Astrocyte (in vitro differentiated cells and primary cell): ENCODE results near the gene ACOT7. TPM values are rescaled to one million over a fixed set of nuclear protein-coding genes. Genes with fewer than 3 reads are reported as not detected.

Experiments
- DNase-seq: peaks from one replicate; pipeline ENCODE4 v3.0.0-alpha.2; 2010; ENCODE audit warnings: low read depth
- FAIRE-seq: peaks from 2 replicates; lab custom pipeline; 2011; peaks lifted over from hg19 to GRCh38; lab: Jason Lieb, UNC
- H2AFZ ChIP-seq: 2 replicates; pipeline ENCODE4 v1.6.0; 2012; ENCODE audit warnings: low read depth, low read length, inconsistent platforms
- H3K27ac ChIP-seq: 2 replicates; pipeline ENCODE4 v1.5.1; 2011; ENCODE audit warnings: low read depth, low read length, inconsistent platforms
- H3K27me3 ChIP-seq: 2 replicates; pipeline ENCODE4 v1.6.0; 2011; ENCODE audit warnings: low read length, inconsistent platforms; ENCODE audit not compliant: insufficient read depth
- H3K36me3 ChIP-seq: 2 replicates; pipeline ENCODE4 v1.5.1; 2011; ENCODE audit warnings: low read length, inconsistent platforms; ENCODE audit not compliant: insufficient read depth
- H3K4me1 ChIP-seq: 2 replicates; pipeline ENCODE4 v1.5.1; 2011; ENCODE audit warnings: low read length, inconsistent platforms; ENCODE audit not compliant: insufficient read depth
- H3K4me2 ChIP-seq: 2 replicates; pipeline ENCODE4 v1.6.0; 2012; ENCODE audit warnings: low read length, inconsistent platforms
- H3K4me3 ChIP-seq: 2 replicates; pipeline ENCODE4 v1.5.1; 2011; ENCODE audit warnings: low read depth, mild to moderate bottlenecking, low read length, inconsistent platforms; ENCODE audit not compliant: insufficient read depth
- H3K79me2 ChIP-seq: 2 replicates; pipeline ENCODE4 v1.6.0; 2012; ENCODE audit warnings: mild to moderate bottlenecking, low read length, inconsistent platforms; ENCODE audit not compliant: insufficient read depth
- H3K9ac ChIP-seq: 2 replicates; pipeline ENCODE4 v1.6.0; 2012; ENCODE audit warnings: mild to moderate bottlenecking, low read length, inconsistent platforms
- H3K9me3 ChIP-seq: 2 replicates; pipeline ENCODE4 v1.5.1; 2012; ENCODE audit warnings: low read depth, mild to moderate bottlenecking, low read length, inconsistent platforms; ENCODE audit not compliant: insufficient read depth
- H4K20me1 ChIP-seq: 2 replicates; pipeline ENCODE4 v1.6.0; 2012; ENCODE audit warnings: low read length, inconsistent platforms; ENCODE audit not compliant: insufficient read depth
- H3K27ac Mint-ChIP-seq: one replicate; pipeline ENCODE4 v1.8.0; 2021; ENCODE audit warnings: mild to moderate bottlenecking, mixed read lengths; ENCODE audit not compliant: unreplicated experiment
- H3K27me3 Mint-ChIP-seq: one replicate; pipeline ENCODE4 v1.8.0; 2021; ENCODE audit warnings: low read depth, mixed read lengths; ENCODE audit not compliant: unreplicated experiment
- H3K36me3 Mint-ChIP-seq: one replicate; pipeline ENCODE4 v1.8.0; 2021; ENCODE audit warnings: low read depth, mixed read lengths; ENCODE audit not compliant: unreplicated experiment
- H3K4me1 Mint-ChIP-seq: one replicate; pipeline ENCODE4 v1.8.0; 2021; ENCODE audit warnings: low read depth, mixed read lengths; ENCODE audit not compliant: unreplicated experiment
- H3K4me3 Mint-ChIP-seq: one replicate; pipeline ENCODE4 v1.8.0; 2021; ENCODE audit warnings: mild to moderate bottlenecking, moderate library complexity, mixed read lengths; ENCODE audit not compliant: unreplicated experiment
- H3K9me3 Mint-ChIP-seq: one replicate; pipeline ENCODE4 v1.8.0; 2021; ENCODE audit warnings: mild to moderate bottlenecking, mixed read lengths; ENCODE audit not compliant: unreplicated experiment
- EZH2 ChIP-seq: IDR thresholded peaks from 2 replicates; pipeline ENCODE4 v1.6.1; 2012; ENCODE audit warnings: mild to moderate bottlenecking, low read length, inconsistent platforms; ENCODE audit not compliant: insufficient read depth
- total RNA-seq: library from RNA; stranded (reverse); gene quantifications from 2 replicates; pipeline ENCODE4 v1.2.1, GENCODE V29; 2021
- TF ChIP-seq, protein P1 (sequence below): IDR thresholded peaks from 2 replicates; pipeline ENCODE4 v1.5.1; 2011; ENCODE audit warnings: low read depth, mild to moderate bottlenecking, inconsistent platforms, low read length, moderate library complexity; ENCODE audit not compliant: insufficient read depth

The ACOT7 gene
- total RNA-seq, 1 donor from 2014 or later = 91.1 TPM

GRCh38 chr1:6260961-6261614 is 132.5 kb downstream of the ACOT7 start, which contains the start of gene GPR153:
Gene GPR153 (minus strand): TSS chr1:6261098. CDS start chr1:6254905, 6,193 bp downstream.
- Histone ChIP-seq H4K20me1 (peaks cover 20% of the 10 kb centered on the region), H3K4me1 (peaks cover 7% of the 10 kb centered on the region), H3K27ac (no peak within 1 kb of the TSS), H3K79me2 (no peaks in the 10 kb centered on the region), H3K4me2 (peak within 1 kb of the TSS; percentile 89), H3K36me3 (no peaks in the 10 kb centered on the region), H2AFZ (peak within 1 kb of the TSS; percentile 69), H3K9ac (peak within 1 kb of the TSS; percentile 48), H3K9me3 (no peaks in the 10 kb centered on the region), H3K27me3 (no peaks in the 10 kb centered on the region), H3K4me3 (peak within 1 kb of the TSS; percentile 56)
- Mint-ChIP-seq H3K9me3 (no peaks in the 10 kb centered on the region), H3K27ac (no peak within 1 kb of the TSS), H3K36me3 (no peaks in the 10 kb centered on the region), H3K4me3 (peak within 1 kb of the TSS; percentile 78), H3K4me1 (no peaks in the 10 kb centered on the region), H3K27me3 (peaks cover 27% of the 10 kb centered on the region)
- DNase-seq = no peak
- no peak for FAIRE-seq
- TF ChIP-seq EZH2 = no peak
- TF ChIP-seq, protein P1, sequence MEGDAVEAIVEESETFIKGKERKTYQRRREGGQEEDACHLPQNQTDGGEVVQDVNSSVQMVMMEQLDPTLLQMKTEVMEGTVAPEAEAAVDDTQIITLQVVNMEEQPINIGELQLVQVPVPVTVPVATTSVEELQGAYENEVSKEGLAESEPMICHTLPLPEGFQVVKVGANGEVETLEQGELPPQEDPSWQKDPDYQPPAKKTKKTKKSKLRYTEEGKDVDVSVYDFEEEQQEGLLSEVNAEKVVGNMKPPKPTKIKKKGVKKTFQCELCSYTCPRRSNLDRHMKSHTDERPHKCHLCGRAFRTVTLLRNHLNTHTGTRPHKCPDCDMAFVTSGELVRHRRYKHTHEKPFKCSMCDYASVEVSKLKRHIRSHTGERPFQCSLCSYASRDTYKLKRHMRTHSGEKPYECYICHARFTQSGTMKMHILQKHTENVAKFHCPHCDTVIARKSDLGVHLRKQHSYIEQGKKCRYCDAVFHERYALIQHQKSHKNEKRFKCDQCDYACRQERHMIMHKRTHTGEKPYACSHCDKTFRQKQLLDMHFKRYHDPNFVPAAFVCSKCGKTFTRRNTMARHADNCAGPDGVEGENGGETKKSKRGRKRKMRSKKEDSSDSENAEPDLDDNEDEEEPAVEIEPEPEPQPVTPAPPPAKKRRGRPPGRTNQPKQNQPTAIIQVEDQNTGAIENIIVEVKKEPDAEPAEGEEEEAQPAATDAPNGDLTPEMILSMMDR = no peak

DNA sequence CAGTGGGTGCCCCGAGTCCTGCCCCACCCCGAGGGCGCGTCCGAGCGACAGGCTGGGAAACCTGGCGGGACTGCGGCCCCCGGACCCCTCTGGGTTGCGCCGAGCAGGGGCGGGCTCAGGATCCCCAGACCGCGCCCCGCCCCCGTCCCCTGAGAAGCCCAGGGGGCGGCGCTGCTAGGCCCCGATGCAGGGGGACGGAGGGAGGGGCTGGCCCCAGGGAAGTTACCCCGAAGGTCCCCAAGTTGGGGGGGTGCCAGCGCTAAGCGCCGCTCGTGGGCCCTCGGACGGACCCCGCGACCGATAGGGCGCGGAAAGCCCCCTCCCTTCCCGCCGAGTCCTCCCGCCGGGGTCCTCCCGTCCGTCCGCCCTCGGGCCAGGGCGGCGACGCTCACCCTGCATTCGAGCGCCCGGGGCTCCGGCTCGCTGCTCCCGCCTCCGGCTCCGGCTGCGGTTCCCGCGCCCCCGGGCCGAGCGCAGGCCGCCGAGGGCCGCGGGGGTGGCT is 133.1 kb downstream of the ACOT7 start:
- no peak for TF ChIP-seq EZH2
- TF ChIP-seq, protein P1 = no peak
- DNase-seq (no peak), FAIRE-seq (no peak)
- H3K36me3 ChIP-seq = no peaks in the 10 kb centered on the region
- no peak overlapping the region for H2AFZ ChIP-seq
- Mint-ChIP-seq H3K4me3 (no peak overlapping the region), H3K9me3 (no peaks in the 10 kb centered on the region), H3K27ac (no peak overlapping the region), H3K4me1 (no peaks in the 10 kb centered on the region), H3K36me3 (no peaks in the 10 kb centered on the region), H3K27me3 (peaks cover 30% of the 10 kb centered on the region)
- no peaks in the 10 kb centered on the region for H3K79me2 ChIP-seq
- no peaks in the 10 kb centered on the region for H3K27me3 ChIP-seq
- peaks cover 20% of the 10 kb centered on the region for H4K20me1 ChIP-seq
- H3K9me3 ChIP-seq = no peaks in the 10 kb centered on the region
- peaks cover 7% of the 10 kb centered on the region for H3K4me1 ChIP-seq
- H3K4me3 ChIP-seq = peak overlapping the region; percentile 56
- H3K9ac ChIP-seq = peak overlapping the region; percentile 31
- no peak overlapping the region for H3K27ac ChIP-seq
- peak overlapping the region; percentile 89 for H3K4me2 ChIP-seq
